Esophagus muscularis mucosa (tissue), 3 donors: ENCODE results near the gene MKRN2OS.

Experiments
- CTCF ChIP-seq, 3 experiments: fragments of 200-600 bp in 2 of 3; fragments of 450-650 bp in 1 of 3; sonication (generic) in 2 of 3; IDR thresholded peaks; one replicate each; pipeline ENCODE4 v1.5.1; 2017 to 2019; ENCODE audit warnings: antibody characterized with exemption in 3 of 3, mild to moderate bottlenecking in 2 of 3, moderate library complexity in 1 of 3
- POLR2A ChIP-seq: fragments of 450-650 bp; IDR thresholded peaks from one replicate; pipeline ENCODE4 v1.6.1; 2017; ENCODE audit warnings: antibody characterized with exemption, moderate library complexity, mild to moderate bottlenecking, low read depth
- POLR2AphosphoS5 ChIP-seq, 2 donors: sonication (generic); formaldehyde crosslinking; IDR thresholded peaks; one replicate each; pipeline ENCODE4 v1.6.1; 2017; ENCODE audit warnings: antibody characterized with exemption in 2 of 2

- TF ChIP-seq CTCF (IDR thresholded peaks at IDR 0.05) (no peak), POLR2AphosphoS5 (IDR thresholded peaks at IDR 0.05) (no peak), POLR2A (no peak)
These were observed 48.9 kb downstream of the MKRN2OS start for GRCh38 chr3:12496453-12496761.
